Activated T-cell treated with anti-CD3 and anti-CD28 coated beads, Interleukin-2, amount 50 U/mL, for 1 hour (primary cell): ENCODE data around the gene GALNT12.

ENCODE experiments used
- DNase-seq: peaks from one replicate; pipeline ENCODE4 v3.0.0-alpha.2; 2020

The GALNT12 gene

DNA sequence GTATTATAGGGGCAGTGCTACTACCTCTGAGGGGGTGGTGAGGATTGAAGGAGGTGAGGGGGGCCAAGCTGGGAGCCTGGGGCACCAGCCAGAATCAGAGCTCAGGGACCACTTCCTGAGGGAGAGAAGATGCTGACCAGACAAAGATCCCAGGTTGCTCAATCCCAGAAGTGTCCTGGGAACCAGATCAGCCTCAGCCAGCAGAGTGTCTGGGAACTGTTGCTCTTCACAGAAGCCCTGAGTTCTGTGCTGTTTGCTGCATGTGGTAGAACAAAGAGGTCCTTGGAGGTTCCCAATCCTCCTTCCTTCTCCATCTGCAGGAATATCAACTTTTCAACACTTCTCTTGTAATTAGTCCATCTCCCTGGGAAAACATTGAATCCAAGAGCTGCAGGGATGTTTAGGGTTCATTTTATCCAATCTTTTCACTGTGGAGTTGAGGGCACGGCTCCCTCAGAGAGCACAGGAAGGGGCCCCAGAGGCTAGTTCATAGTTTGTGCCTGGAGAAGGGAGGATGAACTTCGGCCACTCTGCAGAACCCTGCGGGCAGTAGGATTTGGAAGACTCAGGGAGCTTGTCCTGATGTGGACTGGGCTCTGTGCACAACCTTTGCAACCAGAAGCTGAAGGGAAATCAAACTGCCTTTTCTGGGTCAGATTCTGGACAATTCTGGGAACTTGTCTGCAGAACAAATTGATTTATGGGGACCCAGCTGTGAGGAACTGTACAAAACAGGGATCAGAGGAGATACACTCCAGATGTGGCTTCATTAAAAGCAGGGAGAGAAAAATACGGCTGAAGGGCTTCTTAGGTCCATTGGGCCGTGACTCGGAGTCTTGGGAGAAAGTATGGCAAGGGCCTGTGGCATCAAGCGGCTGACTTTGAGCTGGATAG lies 57.1 kb downstream of the GALNT12 start:
- no peak for DNase-seq

DNA sequence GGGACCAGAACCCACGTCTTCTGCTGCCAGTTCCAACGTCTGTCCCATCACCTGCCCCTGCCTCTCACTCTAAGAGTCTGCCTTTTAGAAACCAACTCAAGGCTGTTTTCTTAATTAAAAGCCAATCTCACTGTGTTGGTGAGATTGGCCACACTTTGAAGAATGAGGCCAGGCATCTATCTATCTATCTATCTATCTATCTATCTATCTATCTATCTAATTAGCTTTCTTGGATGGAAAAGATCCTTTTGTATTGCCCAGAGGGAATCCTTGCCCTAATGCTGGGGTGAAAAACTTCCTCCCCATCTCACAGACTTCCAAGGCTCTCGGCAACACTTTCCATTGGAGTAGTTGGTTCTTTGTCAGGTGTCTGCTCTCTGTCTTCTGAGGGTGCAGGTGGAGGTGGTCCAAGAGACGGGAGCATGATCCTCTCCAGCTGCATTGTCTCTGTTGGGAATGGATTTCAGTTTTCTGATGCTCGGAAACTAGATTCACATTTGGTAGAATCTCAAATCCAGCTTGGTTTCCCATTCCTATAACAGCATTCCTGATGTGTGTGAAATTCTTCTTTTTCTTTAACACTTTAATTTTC lies 57.9 kb downstream of the GALNT12 start:
- DNase-seq = no peak

DNA sequence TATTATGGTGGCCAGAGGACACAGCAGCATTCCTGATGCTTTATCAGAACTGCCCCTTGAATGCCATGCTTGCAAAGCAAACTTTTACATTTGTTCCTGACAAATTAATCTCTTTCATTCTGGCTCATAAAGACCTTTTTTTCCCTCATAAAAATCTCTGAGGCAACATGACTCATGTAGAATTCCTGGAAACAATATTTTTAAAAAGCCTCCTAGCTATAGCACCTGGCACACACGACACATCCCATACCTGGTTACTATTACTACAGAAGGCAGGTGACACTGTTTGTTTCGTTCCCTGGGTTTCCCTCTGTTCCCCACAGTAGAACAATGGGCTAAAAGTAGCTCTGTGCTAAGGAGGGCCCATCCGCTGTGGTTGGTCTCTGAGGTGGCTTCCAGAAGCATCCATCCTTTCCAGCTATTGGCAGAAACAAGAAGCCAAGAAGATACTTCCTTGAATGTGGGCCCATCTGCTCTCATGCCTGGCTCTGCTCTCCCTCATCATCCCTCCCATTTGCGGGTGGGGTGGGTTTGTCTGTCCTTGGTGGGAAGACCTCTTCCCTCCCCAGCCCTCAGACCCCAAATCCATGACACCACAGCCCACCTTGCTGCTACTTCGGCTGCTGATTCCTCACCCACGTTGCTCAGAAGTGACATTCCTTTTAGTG lies 59.1 kb downstream of the GALNT12 start:
- DNase-seq = no peak

DNA sequence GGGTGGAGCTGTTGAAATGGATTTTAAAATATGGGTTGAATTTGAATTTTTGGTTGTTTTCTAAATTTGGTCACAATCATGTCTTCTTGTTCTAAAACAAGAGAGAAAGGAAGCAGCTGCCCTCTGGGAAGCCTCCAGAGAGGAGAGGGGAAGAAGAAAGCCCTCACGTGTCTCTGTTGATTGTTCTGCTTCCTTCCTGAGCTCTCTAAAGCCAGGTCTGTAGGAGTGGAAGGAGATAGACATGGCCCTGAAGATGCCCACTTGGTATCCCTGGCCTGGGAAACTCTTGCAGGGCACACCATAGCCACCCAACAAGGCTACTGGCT lies 59.6 kb downstream of the GALNT12 start:
- DNase-seq = no peak

DNA sequence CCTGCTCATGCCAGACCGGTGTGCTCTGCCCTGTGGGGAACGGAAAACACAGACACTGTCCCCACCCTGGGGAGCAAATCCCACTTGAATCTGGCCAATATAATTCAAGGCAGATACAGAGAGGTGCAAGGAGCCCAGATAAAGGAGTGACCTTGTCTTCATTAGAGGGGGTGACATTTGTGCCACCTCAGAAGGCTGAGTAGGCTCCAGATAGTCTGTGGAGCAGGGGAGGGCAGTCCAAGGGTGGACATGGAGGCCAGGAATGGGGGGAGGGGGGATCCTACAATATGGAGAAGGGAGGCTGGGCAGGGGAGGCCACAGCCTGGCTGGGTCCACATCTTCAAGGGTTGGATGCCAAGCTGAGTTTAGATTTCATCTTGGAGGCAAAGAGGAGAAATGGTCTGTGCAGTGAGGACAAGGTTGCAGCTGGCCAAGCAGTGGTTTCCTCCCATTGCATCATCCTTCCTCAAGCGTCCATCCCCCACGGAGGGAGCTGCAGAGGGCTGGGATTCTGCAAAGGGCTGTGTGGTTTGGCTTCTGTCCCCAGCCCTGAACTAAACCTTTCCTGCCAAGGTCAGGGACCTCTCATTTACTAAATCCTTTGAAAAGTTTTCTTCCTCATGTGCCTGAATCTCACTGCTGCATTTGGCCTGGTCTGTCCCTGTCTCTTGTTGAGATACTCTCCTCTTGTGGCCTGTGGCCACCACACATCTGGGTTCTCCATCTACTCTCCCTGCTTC lies 60.1 kb downstream of the GALNT12 start:
- no peak for DNase-seq

DNA sequence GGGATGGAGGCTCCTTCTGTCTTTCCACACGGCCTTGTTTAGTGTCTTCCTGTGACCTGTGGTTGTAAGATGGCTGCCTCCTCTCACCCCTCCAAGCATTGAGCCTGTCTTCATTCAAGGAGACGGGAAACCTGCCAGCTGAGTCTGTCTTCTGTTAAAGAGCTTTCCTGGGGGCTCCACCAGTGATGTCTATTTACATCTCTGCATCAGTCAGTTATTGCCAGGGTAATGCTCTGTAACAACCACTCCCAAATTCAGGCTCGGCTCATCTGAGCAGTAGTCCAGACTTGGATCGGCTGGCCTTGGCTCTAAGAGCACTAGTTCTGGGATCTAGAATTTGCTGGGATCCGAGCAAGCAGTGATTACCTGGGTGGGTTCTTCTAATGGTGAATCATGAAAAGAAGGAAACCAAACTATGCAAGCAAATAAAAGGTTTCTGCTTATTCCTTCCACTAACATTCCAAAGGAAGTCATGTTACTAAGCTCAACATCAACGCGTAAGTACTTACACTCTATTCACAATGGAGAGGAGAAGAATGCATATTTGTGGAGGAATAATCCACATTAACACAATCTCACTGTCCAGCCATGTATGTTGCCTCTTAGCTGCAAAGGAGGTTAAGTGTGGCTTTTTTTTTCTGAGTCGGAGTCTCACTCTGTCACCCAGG lies 61.7 kb downstream of the GALNT12 start:
- no peak for DNase-seq

DNA sequence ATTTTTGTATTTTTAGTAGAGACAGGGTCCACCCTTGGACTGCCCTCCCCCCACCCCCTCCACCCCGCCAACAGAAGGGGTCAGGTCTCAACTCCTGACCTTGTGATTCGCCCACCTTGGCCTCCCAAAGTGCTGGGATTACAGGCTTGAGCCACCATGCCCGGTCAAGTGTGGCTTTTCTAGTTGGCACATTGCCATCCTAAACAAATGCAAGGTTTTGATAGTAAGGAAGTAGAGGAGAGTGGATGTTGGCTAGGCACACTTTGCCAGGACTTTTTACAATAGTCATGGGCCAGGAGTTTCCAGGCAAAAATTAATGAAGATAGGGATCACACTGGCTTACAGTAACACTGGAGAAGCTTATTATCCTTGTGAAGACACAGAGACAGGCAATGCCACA lies 62.4 kb downstream of the GALNT12 start:
- no peak for DNase-seq

DNA sequence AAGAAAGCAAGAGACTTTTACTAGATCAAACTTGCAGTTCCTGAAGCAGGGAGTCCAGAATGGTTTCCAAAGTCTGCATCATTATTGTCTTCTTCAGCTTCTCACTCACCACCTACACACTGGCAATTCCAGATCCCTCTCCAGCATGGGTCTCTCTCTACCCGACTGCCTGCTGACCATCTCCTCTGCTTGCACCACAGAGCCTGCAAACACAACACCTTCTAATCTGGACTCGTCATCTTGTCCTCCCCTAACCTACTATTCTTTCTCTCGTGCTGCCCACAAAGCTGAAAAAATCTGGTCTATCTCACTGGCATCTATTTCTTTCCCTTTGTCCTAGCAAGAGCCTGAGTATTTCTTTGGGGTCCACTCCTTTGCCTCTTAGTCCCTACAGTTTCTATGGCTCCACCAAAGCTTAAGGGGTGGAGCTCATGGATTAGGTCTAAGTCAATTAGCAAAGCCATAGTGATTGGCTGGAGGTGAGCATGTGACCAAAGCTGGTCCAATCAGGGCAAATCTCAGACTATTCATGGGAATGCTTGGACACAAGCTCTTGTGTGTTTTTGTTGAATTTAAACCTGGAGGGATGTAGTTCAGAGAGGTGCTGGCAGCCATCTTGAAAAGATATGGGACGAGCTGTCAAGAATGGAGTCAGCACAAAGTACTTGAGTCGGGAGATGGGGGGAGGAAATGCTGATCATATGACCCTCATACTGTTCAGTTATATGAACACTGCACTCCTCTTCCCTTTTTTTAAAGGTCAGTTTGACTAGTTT lies 63.5 kb downstream of the GALNT12 start:
- no peak for DNase-seq

DNA sequence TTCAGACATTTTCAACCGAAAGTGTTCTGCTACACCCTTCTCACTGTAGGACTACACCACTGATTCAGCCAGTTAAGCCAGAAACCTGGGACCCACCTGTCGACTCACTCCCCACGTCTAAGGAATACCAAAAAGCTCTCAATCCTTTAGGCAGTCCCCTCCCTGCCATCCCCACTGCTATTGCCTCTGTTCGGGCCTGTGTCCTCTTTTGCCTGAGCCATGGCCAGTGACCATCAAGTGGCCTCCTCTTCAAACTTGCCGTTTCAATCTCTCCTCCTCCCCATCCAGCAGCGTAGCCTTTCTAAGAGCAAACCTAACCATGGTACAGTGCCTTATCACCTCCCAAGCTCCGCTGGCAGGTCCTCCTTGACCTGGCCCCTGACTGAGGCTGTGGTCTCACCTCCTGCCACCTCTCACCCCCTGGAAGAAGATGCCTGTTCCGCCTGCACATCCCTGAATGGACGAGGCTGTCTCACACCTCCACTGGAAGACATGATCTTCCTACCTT lies 64.1 kb downstream of the GALNT12 start:
- DNase-seq = no peak

DNA sequence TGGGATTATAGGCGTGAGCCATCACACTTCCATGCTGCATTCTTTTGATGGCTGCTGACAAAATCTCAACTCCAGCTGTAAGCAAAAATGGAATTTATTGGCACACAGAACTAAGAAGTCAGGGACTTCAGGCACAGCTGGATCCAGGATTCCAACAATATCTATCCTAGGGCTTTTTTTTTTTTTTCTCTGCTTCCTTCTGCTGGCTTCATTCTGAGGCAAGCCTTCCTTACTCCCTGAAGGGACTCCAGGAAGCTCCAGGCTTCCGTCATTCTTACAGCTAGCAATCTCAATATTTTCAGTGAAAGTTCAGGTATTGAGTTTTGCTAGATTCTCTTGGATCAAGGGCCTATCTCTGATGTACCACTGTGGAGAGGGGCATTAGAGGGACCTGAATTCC lies 66.1 kb downstream of the GALNT12 start:
- no peak for DNase-seq

DNA sequence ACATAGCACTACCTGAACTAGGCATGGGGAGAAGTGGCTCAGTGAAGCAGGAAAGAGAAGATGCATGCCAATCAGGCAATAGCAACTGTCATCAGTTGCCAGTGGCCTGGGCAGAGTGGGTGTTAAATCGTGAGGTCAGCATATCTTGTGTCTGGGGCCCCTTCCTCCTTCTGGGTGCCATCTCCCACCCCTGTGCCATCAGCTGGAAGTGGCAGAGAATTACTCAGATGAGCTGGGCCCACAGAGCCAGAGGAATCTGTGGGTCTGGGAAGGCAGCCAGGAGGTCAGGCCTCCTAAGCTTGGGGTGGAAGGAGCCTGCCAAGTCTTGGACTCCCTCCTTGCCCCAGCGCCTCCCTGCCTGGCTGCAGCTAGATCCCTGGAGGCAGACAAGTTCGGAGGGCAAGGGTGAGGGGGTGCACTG lies 66.5 kb downstream of the GALNT12 start:
- DNase-seq = no peak

DNA sequence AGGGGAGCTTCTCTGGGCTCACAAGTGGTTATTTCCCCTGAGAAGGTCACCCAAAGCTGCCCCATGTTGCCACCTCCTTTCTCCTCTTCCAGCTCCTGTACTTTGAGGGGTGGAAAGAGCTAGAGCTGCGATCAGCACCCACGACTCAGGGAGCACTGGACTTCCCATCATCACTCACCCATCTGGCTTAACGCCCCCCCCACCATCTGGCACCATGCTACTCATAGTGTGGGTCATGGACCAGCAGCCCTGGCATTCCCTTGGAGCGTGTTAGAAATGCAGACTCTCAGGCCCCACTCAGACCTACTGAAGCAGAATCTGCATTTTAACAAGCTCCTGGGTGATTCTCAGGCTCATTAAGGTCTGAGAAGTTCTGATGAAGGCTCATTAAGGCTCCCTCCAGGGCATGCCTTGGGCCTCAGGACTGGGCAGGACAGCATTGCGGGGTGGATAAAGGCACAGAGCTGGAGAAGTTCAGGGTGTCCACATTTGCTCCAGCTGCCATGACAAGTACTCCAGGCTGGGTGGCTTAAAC lies 67.3 kb downstream of the GALNT12 start:
- DNase-seq = no peak

DNA sequence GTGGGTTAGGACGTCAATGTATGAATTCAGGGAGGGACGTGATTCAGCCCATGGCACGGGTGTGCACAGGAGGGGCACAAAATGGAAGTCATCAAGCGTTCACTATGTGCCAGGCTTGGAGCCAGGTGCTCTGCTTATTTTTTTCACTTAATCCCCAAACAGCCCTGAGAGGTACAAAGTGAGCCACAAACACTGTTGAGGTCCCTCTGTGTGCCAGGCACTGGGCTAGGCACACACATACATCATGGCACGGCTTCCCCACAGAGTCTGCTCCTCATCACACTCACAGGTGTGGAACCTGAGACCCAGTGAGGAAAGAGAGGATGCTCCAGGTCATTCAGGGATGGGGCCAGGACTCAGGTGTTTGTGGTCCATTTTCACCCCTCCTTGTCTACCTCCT lies 68.1 kb downstream of the GALNT12 start:
- no peak for DNase-seq

DNA sequence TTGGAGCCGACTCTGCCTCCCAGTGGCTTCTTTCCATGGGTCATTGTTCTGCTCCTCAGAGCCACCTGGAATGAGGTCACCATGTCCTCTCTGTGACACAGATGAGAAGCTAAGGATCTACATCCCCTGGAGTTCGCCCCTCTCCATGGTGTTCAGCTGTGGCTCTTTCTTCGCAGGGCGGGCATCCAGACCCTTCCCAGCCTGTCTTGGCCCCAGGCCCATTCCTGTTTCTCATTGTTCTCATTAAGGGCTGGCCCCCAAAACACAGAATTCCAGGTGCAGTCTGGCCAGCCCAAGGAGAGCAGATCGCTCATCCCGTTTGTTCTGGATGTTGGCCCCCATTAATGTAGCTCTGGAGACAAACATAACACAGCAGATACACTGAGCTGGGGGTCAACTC lies 69.8 kb downstream of the GALNT12 start:
- DNase-seq = no peak

DNA sequence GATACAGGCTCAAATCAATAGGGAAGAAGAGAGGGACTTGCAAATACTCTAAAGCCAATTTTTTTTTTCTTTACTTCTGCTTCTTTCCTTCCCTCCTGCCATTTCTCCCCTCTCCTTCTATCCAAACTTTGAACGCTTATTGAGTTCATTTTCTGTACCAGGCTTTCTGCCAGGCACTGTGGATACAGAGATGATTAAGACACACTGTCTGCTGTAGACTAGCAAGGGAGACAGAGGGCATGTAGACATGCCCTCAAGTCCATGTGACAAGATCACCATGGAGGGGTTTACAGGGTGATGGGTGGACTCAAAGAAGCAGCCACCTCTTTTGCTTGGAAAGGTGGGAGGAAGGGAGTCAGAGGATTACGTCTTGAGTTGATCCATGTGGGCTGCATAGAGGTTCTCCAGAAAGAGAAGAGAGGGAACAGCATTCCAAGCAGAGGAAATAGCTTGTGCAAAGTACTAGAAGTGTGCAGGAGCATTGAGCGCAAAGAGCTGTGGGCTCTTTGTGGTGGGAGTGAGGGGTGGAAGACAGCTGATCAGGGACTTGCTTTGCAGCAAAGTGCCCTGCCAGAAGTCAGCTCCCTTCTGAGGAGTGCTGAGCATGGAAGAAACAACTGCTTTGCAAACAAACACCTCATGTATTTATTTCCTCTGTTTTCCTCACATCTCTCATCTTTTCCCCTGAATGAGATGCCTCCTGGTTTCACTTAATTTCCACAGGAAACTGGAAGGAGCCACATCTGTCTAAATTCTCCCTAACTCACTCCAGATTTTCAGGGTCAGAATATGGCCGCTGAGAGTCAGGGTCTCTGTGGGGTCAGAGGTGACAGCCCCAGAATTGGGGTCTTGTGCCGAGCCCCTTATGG lies 71.9 kb downstream of the GALNT12 start:
- no peak for DNase-seq

DNA sequence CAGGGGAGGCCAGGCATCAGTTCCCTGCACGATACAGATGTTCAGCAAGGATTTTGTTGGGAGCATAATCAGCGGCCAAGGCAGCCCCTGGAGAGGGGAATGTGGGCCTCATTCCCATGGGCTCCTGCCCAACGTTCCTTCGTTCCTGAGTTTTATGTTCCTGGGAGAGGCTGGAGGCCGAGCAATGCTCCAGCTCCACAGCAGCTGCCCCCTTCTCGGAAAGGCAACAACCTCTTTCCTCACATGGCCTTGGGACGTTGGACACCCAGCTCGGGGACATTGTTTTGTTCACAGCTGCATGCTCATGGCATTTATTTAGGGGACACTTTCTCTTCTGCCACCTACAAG lies 72.5 kb downstream of the GALNT12 start:
- no peak for DNase-seq

DNA sequence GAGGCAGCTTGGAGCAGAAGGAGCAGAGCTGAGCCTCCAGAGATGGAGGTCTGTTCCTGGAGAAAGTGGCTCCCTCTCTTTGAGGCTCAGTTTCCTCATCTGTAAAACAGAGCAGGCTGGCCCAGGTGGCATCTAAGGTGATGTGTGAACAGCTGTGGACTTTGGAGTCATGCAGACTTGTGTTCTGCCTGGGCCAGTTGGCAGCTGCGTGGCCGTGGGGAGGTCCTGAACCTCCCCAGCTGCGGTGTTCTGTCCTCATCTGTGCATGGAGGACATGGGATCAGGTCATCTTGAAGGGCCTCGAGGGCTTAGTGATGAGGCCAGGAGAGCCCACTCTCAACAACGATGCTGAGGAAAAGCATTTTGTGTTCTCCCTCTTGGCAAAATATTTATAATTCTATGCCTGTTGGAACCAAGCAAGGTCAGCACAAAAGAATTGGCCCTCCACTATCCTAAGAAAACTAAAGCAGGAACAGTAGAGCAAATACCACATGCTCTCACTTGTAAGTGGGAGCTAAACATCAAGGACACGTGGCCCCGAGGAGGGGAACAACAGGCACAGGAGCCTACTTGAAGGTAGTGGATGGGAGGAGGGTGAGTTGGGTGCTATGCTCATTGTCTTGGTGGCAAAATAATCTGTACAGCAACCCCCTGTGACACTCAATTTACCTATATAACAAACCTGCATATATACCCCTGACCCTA lies 73.0 kb downstream of the GALNT12 start:
- DNase-seq = no peak

DNA sequence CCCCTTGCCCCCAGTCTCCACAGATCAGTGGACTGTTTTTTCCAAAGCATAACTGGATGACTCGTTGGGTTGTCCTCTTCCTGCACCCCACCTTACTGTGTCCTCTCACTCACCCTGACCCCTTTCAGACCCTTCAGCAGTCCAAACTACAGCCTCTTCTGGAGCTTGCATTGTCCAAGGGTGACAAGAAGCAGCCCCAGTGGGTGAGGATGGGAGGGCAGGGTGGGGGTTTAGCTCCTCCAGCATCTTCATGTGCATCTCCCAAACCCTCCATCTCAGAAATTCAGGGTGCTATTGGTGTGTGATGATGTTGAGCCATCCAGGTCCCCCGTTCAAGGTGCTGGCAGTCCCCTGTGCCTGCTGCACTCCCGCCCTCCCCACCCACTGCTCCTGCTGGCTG lies 73.9 kb downstream of the GALNT12 start:
- DNase-seq = no peak

DNA sequence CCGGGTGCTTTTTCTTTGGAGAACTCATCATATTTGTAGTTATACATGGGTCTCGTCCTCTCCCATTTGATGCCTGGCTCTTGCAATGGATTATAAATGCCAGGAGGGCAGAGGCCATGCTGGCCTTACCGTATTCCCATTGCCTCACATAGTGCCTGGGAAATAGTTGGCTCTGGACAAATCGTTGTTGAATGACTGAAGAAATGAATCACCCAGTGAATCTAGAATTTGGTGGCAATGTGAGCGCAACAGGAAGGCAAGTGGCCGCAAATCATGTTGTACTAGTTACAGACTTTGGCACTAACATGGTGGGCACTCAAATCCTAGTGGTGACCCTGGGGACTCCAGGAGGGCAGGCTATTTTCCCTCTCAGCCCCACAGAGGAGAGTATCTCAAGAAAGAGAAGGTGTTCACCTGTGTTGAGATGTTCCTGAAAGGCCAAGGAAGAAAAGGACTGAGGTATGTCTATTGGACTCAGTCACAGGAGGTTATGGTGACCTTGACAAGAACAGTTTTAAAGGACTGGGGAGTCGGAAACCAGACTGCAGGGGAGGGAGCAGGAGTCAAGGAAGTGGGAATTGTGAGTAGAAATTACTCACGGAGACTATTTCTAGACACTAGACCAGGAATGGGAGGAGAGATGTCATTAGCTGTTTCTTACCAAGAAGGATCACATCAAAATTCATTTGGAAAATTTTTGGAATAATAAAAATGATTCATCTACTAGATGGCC lies 74.5 kb downstream of the GALNT12 start:
- no peak for DNase-seq
